T-helper 2 cell treated with Interferon-gamma antibody and Interleukin-4, amounts not matched to agents 5 μg/mL and 100 μg/mL, for 36 hours (primary cell): ENCODE measurements around the gene KRTAP5-7.
A peak's percentile ranks its signal among the peaks of the same experiment; 100 is the strongest.

Experiments
- DNase-seq: peaks from one replicate; pipeline ENCODE4 v3.0.0; 2021; ENCODE audit warnings: low spot score
- H3K27ac Mint-ChIP-seq: one replicate; pipeline ENCODE4 v1.8.0; 2021; ENCODE audit warnings: mild to moderate bottlenecking, mixed read lengths
- H3K27me3 Mint-ChIP-seq: one replicate; pipeline ENCODE4 v1.8.0; 2021; ENCODE audit warnings: low read depth, mixed read lengths
- H3K36me3 Mint-ChIP-seq: one replicate; pipeline ENCODE4 v1.8.0; 2021; ENCODE audit warnings: low read depth, mixed read lengths
- H3K4me1 Mint-ChIP-seq: one replicate; pipeline ENCODE4 v1.8.0; 2021; ENCODE audit warnings: low read depth, mixed read lengths
- H3K4me3 Mint-ChIP-seq: one replicate; pipeline ENCODE4 v1.8.0; 2022; ENCODE audit warnings: mild to moderate bottlenecking, moderate library complexity, mixed read lengths
- H3K9me3 Mint-ChIP-seq: one replicate; pipeline ENCODE4 v1.8.0; 2021; ENCODE audit warnings: mixed read lengths

The KRTAP5-7 gene

DNA sequence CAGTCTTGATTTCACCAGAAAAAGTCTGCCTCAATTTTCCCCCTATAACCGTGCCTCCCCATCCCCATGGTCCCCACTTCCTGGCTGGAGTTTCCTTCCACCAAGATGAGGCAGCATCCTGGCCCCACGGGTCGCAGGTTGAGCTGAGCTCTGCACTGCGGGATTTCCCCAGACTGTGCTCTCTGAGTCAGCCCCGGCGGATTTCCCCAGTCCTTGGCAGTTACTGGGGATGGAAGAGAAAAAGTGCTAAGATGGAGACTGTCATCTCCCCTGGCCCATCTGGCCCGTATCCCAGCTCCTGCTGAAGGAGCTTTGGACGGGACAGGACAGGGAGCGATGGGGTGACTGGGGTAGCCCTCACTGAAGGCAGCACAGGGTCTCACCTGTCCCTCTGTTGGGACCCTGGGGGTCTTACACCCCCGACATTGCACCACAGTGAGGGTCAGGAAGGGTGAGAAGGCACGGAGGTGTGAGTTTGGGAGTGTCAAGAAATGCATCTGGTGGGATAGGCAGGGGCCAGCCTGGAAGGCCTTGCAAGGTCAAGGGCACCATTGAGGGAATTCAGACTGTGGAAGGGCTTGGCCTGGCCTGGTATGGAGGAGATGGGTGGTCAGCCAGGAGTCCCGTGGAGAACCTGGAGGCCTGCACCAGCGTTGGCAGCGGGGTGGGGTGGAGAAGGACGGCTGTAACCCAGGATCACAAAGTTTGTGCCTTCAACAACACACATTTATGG is 37.6 kb upstream of the KRTAP5-7 start:
- no peak overlapping the region for H3K4me3 Mint-ChIP-seq
- no peaks in the 10 kb centered on the region for H3K27me3 Mint-ChIP-seq
- peak overlapping the region; percentile 84 for H3K27ac Mint-ChIP-seq
- H3K9me3 Mint-ChIP-seq: no peaks in the 10 kb centered on the region
- peaks cover 14% of the 10 kb centered on the region for H3K4me1 Mint-ChIP-seq
- peak; percentile 75 for DNase-seq
- H3K36me3 Mint-ChIP-seq: peaks cover 59% of the 10 kb centered on the region

DNA sequence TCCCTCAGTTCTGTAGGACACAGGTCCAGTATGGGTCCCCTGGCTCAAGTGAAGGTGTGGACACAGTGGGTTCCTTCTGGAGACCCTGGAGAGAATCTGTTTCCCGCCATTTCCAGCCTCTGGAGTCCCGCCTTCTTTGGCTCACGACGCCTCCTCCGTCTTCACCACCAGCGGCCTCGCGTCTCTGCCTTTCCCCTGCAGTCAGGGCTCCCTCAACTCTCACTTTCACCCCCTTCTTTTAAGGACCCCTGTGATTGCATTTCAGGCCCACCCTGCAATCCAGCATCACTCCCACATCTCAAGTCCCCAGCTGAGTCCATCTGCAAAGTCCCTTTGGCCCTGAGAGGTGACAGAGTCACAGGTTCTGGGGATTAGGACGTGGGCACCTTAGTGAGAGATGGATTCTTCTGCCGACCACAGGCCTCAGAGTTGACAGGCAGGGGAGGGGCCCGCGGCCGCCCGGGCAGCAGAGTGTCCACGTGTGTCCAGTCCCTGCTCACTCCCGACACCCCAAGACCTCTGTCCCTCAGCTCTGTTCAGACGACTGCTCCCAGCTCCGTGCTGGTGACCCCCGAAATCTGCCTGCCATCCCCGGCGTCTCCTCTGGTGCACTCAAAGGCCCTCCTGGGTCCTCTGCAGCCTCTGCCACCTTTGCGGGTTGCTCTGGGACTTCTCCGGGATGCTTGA is 36.9 kb upstream of the KRTAP5-7 start:
- Mint-ChIP-seq H3K27ac (peak overlapping the region; percentile 13), H3K4me3 (no peak overlapping the region), H3K9me3 (no peaks in the 10 kb centered on the region), H3K27me3 (no peaks in the 10 kb centered on the region), H3K4me1 (peaks cover 14% of the 10 kb centered on the region), H3K36me3 (peaks cover 58% of the 10 kb centered on the region)
- no peak for DNase-seq

DNA sequence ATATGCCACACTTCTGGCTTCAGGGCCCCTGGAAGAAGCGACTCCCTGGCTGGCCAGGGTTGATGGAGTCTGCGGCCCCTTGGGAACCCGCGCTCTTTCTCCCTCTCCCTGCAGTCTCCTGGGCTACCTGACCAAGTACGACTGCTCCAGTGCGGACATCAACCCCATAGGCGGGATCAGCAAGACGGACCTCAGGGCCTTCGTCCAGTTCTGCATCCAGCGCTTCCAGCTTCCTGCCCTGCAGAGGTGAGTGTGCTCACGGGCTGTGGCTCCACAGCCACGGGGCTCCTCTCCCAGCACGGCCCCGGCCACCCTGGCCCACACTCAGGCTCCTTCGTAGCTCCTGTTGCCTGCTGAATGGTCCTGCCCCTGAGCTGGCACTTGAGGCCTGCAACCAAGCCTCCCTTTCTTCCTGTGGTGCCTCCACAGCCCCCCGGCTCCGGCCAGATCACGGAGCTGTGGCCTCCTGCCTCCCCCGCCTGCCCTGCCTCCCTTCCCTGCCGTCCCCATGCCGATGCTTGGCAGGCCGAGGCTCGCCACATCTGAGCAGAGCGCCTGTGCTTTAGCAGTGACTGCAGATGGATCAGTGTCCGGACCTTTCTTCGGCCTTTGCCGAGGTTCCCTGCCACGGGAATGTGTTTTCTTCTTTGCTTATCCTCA is 36.2 kb upstream of the KRTAP5-7 start:
- peaks cover 14% of the 10 kb centered on the region for H3K4me1 Mint-ChIP-seq
- H3K9me3 Mint-ChIP-seq: no peaks in the 10 kb centered on the region
- no peak overlapping the region for H3K27ac Mint-ChIP-seq
- DNase-seq: no peak
- H3K4me3 Mint-ChIP-seq: no peak overlapping the region
- H3K27me3 Mint-ChIP-seq: no peaks in the 10 kb centered on the region
- peaks cover 57% of the 10 kb centered on the region for H3K36me3 Mint-ChIP-seq

DNA sequence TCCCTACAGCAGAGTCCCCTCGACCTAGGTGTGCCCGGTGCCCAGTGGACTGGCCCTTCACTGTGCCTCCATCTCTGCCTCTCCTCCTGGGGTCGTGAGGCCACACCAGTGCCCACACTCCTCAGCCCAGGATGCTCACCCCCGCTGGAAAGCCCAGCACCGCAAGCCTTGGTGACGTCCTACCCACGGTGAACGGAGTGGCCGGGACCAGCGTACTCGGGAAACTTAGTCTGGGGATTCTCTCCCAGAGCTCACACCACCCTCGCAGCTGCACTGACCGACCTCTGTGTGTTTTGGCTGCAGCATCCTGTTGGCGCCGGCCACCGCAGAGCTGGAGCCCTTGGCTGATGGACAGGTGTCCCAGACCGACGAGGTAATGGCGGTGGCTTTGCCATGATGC is 35.5 kb upstream of the KRTAP5-7 start:
- no peak overlapping the region for H3K4me3 Mint-ChIP-seq

DNA sequence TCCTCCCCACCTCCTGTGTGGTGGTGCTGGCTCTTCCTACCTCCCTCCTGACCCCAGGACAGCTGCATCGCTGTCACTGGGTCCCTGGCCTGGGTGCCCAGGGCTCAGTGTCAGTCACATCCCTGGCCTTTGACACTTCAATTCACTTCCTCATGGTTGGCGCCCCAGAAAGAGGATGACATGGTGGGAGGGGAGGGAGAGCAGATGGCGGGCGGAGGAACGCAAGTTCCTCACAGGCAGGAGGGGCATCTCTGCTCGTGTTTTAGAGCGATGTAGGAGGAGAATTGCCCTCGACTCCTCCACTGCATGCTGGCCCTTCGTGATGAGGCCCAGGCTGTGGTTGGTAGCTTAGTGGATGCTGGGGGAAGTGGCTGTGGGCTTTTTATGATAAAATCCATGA is 35.1 kb upstream of the KRTAP5-7 start:
- no peaks in the 10 kb centered on the region for H3K9me3 Mint-ChIP-seq
- H3K4me1 Mint-ChIP-seq: peaks cover 14% of the 10 kb centered on the region
- peaks cover 57% of the 10 kb centered on the region for H3K36me3 Mint-ChIP-seq
- no peaks in the 10 kb centered on the region for H3K27me3 Mint-ChIP-seq
- no peak overlapping the region for H3K27ac Mint-ChIP-seq
- H3K4me3 Mint-ChIP-seq: no peak overlapping the region
- DNase-seq: no peak

More for the DNA sequence above, 35.5 kb upstream of the KRTAP5-7 start:
- Mint-ChIP-seq H3K27me3 (no peaks in the 10 kb centered on the region), H3K27ac (no peak overlapping the region), H3K4me1 (peaks cover 14% of the 10 kb centered on the region), H3K36me3 (peaks cover 55% of the 10 kb centered on the region), H3K9me3 (no peaks in the 10 kb centered on the region)
- DNase-seq: no peak

DNA sequence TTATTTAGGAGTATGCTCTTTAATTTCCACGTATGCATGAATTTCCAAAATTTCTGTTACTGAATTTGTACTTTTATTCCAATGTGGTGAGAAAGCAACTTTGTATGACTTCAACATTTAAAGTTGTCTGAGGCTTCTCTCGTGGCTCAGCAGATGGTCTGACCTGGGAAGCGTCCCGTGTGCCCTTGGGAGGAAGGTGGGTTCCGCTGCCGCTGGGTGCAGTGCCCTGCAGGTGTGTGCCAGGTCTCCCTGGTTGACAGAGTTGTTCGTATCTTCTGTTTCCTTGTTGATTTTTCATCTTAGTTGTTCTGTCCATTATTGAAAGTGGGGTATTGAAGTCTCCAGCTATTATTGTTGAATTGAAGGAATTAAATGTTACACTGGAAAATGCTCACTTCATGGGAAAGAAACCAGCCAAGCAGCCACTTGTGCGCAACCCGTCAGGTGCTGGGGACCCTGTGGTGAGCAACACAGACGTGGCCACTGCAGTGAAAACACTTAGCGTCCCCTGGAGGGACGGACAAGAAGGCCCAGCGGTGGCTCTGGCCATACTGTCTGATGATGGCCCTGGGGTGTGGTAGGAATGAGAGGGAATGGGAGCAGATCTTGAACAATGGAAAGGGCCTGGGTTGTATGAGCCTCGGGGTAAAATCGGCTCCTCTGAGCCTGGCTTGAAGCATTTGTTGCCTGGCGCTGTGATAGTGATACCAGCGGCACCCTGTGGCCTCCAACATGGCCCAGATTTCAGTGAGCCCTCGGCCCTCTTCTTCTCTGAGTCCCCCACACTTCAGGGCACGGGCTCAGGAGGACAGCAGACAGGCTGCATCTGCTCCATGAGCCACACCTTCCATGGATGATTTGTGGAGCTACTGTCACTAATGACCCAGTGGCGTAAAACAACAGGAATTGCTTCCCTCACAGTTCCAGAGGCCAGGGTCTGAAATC is 31.5 kb upstream of the KRTAP5-7 start:
- peaks cover 65% of the 10 kb centered on the region for H3K36me3 Mint-ChIP-seq
- H3K9me3 Mint-ChIP-seq: no peaks in the 10 kb centered on the region
- H3K4me1 Mint-ChIP-seq: peaks cover 6% of the 10 kb centered on the region
- no peaks in the 10 kb centered on the region for H3K27me3 Mint-ChIP-seq
- H3K27ac Mint-ChIP-seq: no peak overlapping the region
- no peak for DNase-seq
- H3K4me3 Mint-ChIP-seq: no peak overlapping the region

DNA sequence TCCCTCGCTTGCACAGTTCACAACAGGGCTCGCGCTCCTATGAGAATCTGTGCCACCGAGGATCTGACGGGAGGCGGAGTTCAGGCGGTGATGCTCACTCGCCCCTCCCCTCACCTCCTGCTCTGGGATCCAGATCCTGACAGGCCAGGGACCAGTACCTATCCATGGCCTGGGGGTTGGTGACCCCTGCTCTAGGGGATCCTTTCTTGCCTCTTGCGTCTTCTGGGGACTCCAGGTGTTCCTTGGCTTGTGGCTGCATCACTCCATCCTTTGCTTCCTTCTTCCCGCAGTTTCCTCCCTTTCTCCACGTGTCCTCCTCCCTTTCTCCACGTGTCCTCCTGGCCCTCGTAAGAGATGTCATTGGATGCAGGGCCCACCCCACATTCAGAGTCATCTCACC is 30.6 kb upstream of the KRTAP5-7 start:
- Mint-ChIP-seq H3K4me3 (no peak overlapping the region), H3K27ac (no peak overlapping the region), H3K9me3 (no peaks in the 10 kb centered on the region), H3K27me3 (no peaks in the 10 kb centered on the region), H3K4me1 (peaks cover 6% of the 10 kb centered on the region), H3K36me3 (peaks cover 66% of the 10 kb centered on the region)
- no peak for DNase-seq

DNA sequence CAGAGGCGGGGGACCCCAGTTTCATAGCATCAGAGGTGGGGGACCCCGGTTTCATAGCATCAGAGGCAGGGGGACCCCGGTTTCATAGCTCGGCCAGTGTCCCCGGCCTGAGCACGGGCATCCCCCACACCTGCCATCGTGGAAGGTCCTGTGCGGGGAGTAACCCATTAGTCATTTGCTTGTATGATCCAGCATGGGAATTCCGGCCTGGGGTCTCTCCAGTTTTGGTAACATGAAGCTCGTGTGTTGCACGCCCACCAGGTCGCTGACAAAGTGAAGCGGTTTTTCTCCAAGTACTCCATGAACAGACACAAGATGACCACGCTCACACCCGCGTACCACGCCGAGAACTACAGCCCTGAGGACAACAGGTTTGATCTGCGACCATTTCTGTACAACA is 29.0 kb upstream of the KRTAP5-7 start:
- Mint-ChIP-seq H3K36me3 (peaks cover 55% of the 10 kb centered on the region), H3K9me3 (no peaks in the 10 kb centered on the region), H3K27me3 (no peaks in the 10 kb centered on the region), H3K4me3 (no peak overlapping the region), H3K27ac (no peak overlapping the region), H3K4me1 (peaks cover 6% of the 10 kb centered on the region)
- DNase-seq: no peak

DNA sequence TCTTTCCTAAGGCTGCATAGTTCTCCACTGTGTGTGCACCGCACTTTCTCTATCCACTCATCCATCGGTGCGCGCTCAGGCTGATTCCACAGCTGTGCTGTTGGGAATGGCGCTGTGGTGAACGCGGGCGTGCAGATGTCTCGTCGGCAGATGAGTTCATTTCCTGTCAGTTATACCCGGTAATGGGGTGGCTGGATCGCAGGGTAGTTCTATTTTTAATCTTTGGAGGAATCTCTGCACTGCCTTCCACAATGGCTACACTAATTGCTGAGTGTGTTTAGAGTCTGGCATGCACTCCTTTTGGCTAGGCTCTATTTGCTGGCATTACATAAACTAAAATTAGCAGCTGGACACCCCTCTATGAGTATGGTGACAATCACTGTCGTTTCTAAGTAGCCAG is 27.9 kb upstream of the KRTAP5-7 start:
- peaks cover 53% of the 10 kb centered on the region for H3K36me3 Mint-ChIP-seq
- H3K27me3 Mint-ChIP-seq: no peaks in the 10 kb centered on the region
- DNase-seq: no peak
- peaks cover 6% of the 10 kb centered on the region for H3K4me1 Mint-ChIP-seq
- H3K27ac Mint-ChIP-seq: peak overlapping the region; percentile 71
- no peaks in the 10 kb centered on the region for H3K9me3 Mint-ChIP-seq
- no peak overlapping the region for H3K4me3 Mint-ChIP-seq

DNA sequence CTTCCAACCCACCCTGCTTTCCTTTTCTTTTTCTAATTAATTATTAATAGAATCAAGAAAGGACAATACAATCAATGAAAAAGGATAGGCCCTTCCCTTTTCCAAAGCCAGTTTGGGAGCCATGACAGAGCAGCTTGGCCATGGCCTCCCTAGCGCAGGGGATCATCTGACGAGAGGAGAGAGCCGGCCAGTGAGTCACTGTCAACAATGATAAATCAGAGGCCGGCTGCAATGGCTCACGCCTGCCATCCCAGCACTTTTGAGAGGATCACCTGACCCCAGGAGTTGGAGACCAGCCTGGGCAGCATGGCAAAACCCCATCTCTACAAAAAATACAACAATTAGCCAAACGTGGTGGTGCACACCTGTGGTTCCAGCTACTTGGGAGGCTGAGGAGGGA is 27.5 kb upstream of the KRTAP5-7 start:
- Mint-ChIP-seq H3K9me3 (no peaks in the 10 kb centered on the region), H3K4me1 (peaks cover 6% of the 10 kb centered on the region), H3K4me3 (no peak overlapping the region), H3K36me3 (peaks cover 51% of the 10 kb centered on the region), H3K27me3 (no peaks in the 10 kb centered on the region), H3K27ac (no peak overlapping the region)
- no peak for DNase-seq

DNA sequence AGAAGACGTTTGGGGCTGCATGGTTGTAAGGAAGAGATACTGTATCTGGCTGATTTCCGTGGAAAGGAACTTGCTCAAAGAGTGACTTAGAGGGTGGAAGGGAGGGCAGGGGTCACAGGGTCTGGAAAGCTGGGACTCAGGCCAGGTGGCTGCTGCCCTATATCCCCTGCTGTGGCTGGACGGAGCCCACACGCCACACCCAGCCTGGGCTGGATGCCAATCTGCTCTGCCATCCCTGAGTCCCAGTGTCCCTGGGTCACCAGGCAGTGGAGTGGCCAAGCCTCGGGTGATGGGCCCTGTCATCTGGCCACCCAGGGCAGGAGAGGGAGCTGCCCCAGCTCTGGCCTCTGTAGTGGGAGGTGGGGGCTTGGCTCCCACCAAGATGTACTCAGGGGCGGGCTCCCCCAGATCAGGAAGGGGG is 26.5 kb upstream of the KRTAP5-7 start:
- no peak for DNase-seq
- H3K4me1 Mint-ChIP-seq: peaks cover 6% of the 10 kb centered on the region
- H3K27me3 Mint-ChIP-seq: no peaks in the 10 kb centered on the region
- H3K9me3 Mint-ChIP-seq: no peaks in the 10 kb centered on the region
- no peak overlapping the region for H3K4me3 Mint-ChIP-seq
- H3K27ac Mint-ChIP-seq: no peak overlapping the region
- peaks cover 45% of the 10 kb centered on the region for H3K36me3 Mint-ChIP-seq

DNA sequence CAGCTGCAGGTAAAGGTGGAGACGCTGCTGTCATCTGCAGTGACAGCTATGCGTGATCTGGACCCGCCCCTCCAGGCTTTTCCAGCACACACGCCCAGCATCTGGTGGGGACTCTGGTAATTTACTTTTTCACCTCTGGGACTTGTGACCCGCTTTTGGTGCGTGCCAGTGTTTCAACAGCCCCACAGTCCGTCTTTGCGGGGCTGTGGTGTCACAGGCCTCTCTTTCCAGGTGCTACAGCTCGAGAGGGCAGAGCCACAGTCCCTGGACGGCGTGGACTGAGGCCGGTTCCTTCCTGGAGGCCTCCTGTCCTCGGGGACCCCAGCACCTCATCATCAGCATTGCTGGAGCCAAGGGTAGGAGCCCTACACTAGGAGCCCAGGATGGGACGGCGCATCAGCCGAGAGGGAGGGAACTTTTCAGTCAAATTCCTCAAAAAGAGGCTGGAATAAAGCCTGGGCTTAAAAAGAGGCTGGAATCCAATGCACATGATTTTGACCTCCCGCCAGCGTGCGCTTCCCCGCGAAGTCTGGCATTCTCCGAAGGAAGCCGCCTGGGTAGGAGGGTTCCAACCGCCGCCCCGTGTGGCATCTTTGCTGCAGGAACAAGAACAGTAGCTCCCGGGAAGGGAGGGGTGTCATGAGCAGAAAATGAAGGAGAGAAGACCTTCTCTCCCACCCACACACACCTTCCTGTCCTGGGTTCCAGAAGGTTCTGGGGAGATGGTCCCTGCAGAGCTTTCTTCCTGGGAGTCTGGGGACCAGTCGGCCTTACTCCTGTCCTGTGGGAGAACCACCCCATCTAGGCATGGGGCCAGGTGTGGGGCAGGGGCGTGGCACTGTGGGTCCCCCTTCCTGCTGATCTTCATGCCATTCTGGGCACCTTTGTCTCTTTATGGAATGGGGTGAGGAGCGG is 25.7 kb upstream of the KRTAP5-7 start:
- no peak for DNase-seq
- no peak overlapping the region for H3K4me3 Mint-ChIP-seq
- H3K4me1 Mint-ChIP-seq: peaks cover 6% of the 10 kb centered on the region
- H3K36me3 Mint-ChIP-seq: peaks cover 47% of the 10 kb centered on the region
- no peaks in the 10 kb centered on the region for H3K9me3 Mint-ChIP-seq
- no peak overlapping the region for H3K27ac Mint-ChIP-seq
- no peaks in the 10 kb centered on the region for H3K27me3 Mint-ChIP-seq

DNA sequence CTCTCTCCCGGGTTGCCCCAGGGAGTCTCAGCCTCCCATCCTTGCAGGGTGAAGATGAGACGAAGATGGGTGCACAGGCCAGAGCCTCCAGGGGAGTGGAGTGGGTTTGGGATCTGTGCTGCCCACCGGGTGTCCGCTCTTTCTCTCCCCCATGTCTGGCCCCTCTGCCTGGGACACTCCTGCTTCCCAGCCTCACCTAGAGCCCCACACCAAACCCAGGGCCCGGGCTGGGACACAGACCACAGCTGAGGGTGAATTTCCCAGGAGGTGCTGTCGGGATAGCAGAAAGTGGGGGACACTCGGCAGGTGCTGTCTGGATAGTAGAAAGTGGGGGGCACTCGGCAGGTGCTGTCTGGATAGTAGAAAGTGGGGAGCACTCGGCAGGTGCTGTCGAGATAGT is 25.0 kb upstream of the KRTAP5-7 start:
- no peak for DNase-seq
- no peak overlapping the region for H3K27ac Mint-ChIP-seq

More for the DNA sequence above, 25.0 kb upstream of the KRTAP5-7 start:
- H3K27me3 Mint-ChIP-seq: no peaks in the 10 kb centered on the region
- H3K9me3 Mint-ChIP-seq: no peaks in the 10 kb centered on the region
- no peak overlapping the region for H3K4me3 Mint-ChIP-seq
- H3K36me3 Mint-ChIP-seq: peaks cover 45% of the 10 kb centered on the region
- H3K4me1 Mint-ChIP-seq: peaks cover 6% of the 10 kb centered on the region
